K562 (cell line): Measurements from ENCODE around the gene COX14.

Experiments
- POLR2A ChIP-seq: fragments of 450-650 bp; conservative IDR thresholded peaks from 2 replicates; pipeline ENCODE4 v1.6.1; 2016
- ZNF212 ChIP-seq: fragments of 450-650 bp; formaldehyde crosslinking; IDR thresholded peaks from 2 replicates; pipeline ENCODE4 v1.4.0; 2020; ENCODE audit warnings: mild to moderate bottlenecking

- TF ChIP-seq POLR2A (no peak), ZNF212 (CRISPR knock-in tag) (no peak)
Measured at GRCh38 chr12:50105913-50106450, 6.1 kb upstream of the COX14 start.
